K562 (cell line): ENCODE data around the gene COX6B2. TPM values are rescaled to one million over a fixed set of nuclear protein-coding genes. Genes with fewer than 3 reads are reported as not detected.

Experiments used
- ATF1 ChIP-seq, 2 experiments: fragments of 450-650 bp in 1 of 2; IDR thresholded peaks; 2 replicates each; pipeline ENCODE4 v1.6.1; 2016; ENCODE audit warnings: missing compliant biosample characterization in 1 of 2, missing genetic modification characterization in 1 of 2
- C11orf30 ChIP-seq: fragments of 450-650 bp; IDR thresholded peaks from 2 replicates; pipeline ENCODE4 v1.6.1; 2016; ENCODE audit warnings: low read depth, mild to moderate bottlenecking
- CUX1 ChIP-seq: fragments of 200-800 bp; sonication (Bioruptor generic); IDR thresholded peaks from 2 replicates; pipeline ENCODE4 v1.6.1; 2016; ENCODE audit warnings: missing genetic modification characterization, missing compliant biosample characterization
- E2F8 ChIP-seq: fragments of 450-650 bp; IDR thresholded peaks from 2 replicates; pipeline ENCODE4 v1.7.1; 2018; ENCODE audit warnings: mild to moderate bottlenecking, low read depth; ENCODE audit not compliant: partially characterized antibody
- HDAC8 ChIP-seq: fragments of 450-650 bp; IDR thresholded peaks from 2 replicates; pipeline ENCODE4 v1.6.1; 2016; ENCODE audit warnings: mild to moderate bottlenecking, missing genetic modification characterization, moderate library complexity, missing compliant biosample characterization
- HMBOX1 ChIP-seq: sonication (generic); IDR thresholded peaks from 2 replicates; pipeline ENCODE4 v1.6.1; 2016
- MTA3 ChIP-seq: fragments of 450-650 bp; formaldehyde crosslinking; IDR thresholded peaks from 2 replicates; pipeline ENCODE4 v1.6.1; 2017; ENCODE audit warnings: mild to moderate bottlenecking, borderline replicate concordance
- NFE2 ChIP-seq: IDR thresholded peaks from 2 replicates; pipeline ENCODE4 v1.6.1; 2014; ENCODE audit warnings: antibody characterized with exemption, low read depth
- SMARCA5 ChIP-seq: fragments of 450-650 bp; IDR thresholded peaks from 2 replicates; pipeline ENCODE4 v1.6.1; 2016
- TGIF2 ChIP-seq: sonication (generic); formaldehyde crosslinking; IDR thresholded peaks from 2 replicates; pipeline ENCODE4 v1.8.1; 2022; ENCODE audit warnings: mild to moderate bottlenecking, missing genetic modification reagents, moderate library complexity
- ZBTB9 ChIP-seq: fragments of 450-650 bp; formaldehyde crosslinking; IDR thresholded peaks from 2 replicates; pipeline ENCODE4 v1.4.0; 2020; ENCODE audit warnings: mild to moderate bottlenecking, moderate library complexity
- ZNF274 ChIP-seq: IDR thresholded peaks from 2 replicates; pipeline ENCODE4 v1.6.1; 2011; ENCODE audit warnings: low read depth, mild to moderate bottlenecking, low read length, moderate library complexity, borderline replicate concordance
- ZNF449 ChIP-seq: fragments of 250-450 bp; sonication (Bioruptor Pico); IDR thresholded peaks from 2 replicates; pipeline ENCODE4 v1.8.0; 2022; ENCODE audit warnings: moderate library complexity, mild to moderate bottlenecking, inconsistent platforms
- ZNF561 ChIP-seq: fragments of 450-650 bp; formaldehyde crosslinking; conservative IDR thresholded peaks from 2 replicates; pipeline ENCODE4 v1.4.0; 2020; ENCODE audit warnings: mild to moderate bottlenecking, moderate library complexity
- polyA plus RNA-seq, 8 experiments: library from polyadenylated mRNA; depleted of rRNA in 4 of 8; stranded (reverse) in 5 of 8; unstranded in 3 of 8; fragments of >200 nt; fragmentation: Nextera tagmentation in 2 of 8; fragmentation: Illumina TruSeq in 1 of 8; extraction: Ambion mirVana in 2 of 8; extraction: Trizol in 1 of 8; gene quantifications; 2 replicates each; pipeline versions ENCODE4 v1.2.1 to v1.2.3, GENCODE V29; 2011 to 2014; ENCODE audit warnings: inconsistent platforms in 1 of 8, missing spikeins in 1 of 8
- total RNA-seq, 7 experiments: library from RNA; depleted of rRNA in 6 of 7; stranded (reverse); fragments of >200 nt in 6 of 7; fragmentation: Illumina TruSeq in 2 of 7; extraction: Trizol in 2 of 7; gene quantifications; 2 replicates each; pipeline versions ENCODE4 v1.2.1 to v1.2.3, GENCODE V29; 2011 to 2021; ENCODE audit warnings: low replicate concordance in 1 of 7

The COX6B2 gene
- total and polyA plus RNA-seq, 9 of the 15 experiments (the other 6 are each of a cell fraction or from before 2014, with no cell fraction given): 0.40 to 2.5 (median 0.83) TPM

GRCh38 chr19:55339105-55339888, 15.2 kb downstream of the COX6B2 start, which contains the start of gene KMT5C (continued):
- TF ChIP-seq HMBOX1: no peak
- no peak; the same call in 1 of the 2 replicates for TF ChIP-seq ATF1 (CRISPR knock-in tag; IDR thresholded peaks at IDR 0.05)
- TF ChIP-seq ATF1 (tag; IDR thresholded peaks at IDR 0.05): peak; percentile 99
- peak; percentile 69 for TF ChIP-seq C11orf30
- TF ChIP-seq ZBTB9 (CRISPR knock-in tag): no peak
- TF ChIP-seq E2F8: peak; percentile 89
- no peak for TF ChIP-seq NFE2
- TF ChIP-seq ZNF449 (CRISPR knock-in tag): no peak
- no peak for TF ChIP-seq HDAC8 (tag)
- no peak for TF ChIP-seq TGIF2 (CRISPR knock-in tag)
- no peak for TF ChIP-seq ZNF561 (CRISPR knock-in tag)
- peak; percentile 92; the same call in 1 of the 2 replicates for TF ChIP-seq MTA3
- TF ChIP-seq CUX1 (CRISPR knock-in tag): no peak
- TF ChIP-seq SMARCA5: no peak
- TF ChIP-seq ZNF274: no peak
